RPMI7951 (cell line): ENCODE data around the gene DCUN1D1. TPM values are rescaled to one million over a fixed set of nuclear protein-coding genes. Genes with fewer than 3 reads are reported as not detected.
"Not testable (repeated sequence)": the region's sequence is repeated elsewhere in the genome, so short reads cannot be mapped to it uniquely, and the experiment has no call there.

Experiments used
- DNase-seq: peaks from one replicate; pipeline ENCODE4 v3.0.0-alpha.2; 2012; ENCODE audit warnings: low read depth
- total RNA-seq: library from RNA; depleted of rRNA; stranded (reverse); fragments of >200 nt; shearing (Covaris generic); gene quantifications from 2 replicates; pipeline ENCODE4 v1.2.3, GENCODE V29; 2014; rRNA removed

The DCUN1D1 gene
- total RNA-seq, result 33.1 and 36.8 TPM in 2 replicates

DNA sequence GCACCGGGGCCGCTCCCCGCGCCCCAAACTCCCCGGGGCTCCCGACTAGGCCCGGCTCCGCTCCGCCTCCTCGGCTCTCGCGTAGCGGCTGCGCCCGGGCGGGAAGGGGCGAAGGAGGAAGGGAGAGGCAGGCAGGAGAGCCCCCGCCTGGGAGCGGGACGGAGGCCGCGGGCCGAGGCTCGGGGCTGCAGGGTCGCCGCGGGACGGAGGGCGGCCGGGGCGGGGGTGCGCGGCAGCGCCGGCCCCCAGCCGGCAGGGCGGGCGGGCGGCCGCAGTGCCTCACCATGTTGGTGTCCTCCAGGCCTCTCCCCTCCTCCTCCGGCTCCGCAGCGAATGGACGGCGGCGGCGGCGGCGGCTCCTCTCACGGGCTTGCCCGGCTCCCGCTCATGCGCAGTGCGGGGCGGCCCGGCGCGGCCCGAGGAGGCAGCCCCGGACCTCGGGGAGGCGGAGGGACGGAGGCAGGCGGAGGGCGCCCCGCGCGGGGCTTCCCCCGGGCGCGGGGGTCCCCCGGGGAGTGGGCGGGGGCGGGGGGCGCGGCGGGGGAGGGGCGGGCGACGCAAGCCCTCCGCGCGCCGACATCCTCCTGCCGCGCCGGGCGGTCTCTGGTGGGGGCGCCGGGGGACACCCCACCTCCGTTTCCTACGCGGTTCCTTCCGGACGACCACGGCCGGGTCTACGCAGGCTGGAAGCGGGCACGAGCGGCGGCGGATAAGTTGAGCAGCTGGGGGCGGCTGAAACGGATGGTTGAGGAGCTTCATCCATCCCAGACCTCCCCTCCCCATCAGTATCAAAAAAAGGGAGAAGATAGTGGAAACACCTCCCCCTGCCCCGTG lies at the start of gene DCUN1D1:
DCUN1D1 (minus strand) TSS at position 335 of the 834 bp plus-strand sequence; CDS start at position 286, 49 bp downstream.
- DNase-seq, result peak; percentile 87

- no peak for DNase-seq
Observed at GRCh38 chr3:183028416-183028815, 48.1 kb upstream of the DCUN1D1 start.

GRCh38 chr3:183027276-183027675 lies 46.9 kb upstream of the DCUN1D1 start:
- DNase-seq, result no peak

- no peak for DNase-seq
Observed at GRCh38 chr3:183022936-183023516, 42.7 kb upstream of the DCUN1D1 start.

GRCh38 chr3:183018421-183019192 lies 38.3 kb upstream of the DCUN1D1 start:
- DNase-seq, result no peak

GRCh38 chr3:183015185-183015584 lies 34.8 kb upstream of the DCUN1D1 start:
- no peak for DNase-seq

- DNase-seq, result no peak
Observed at GRCh38 chr3:183013856-183014255, 33.5 kb upstream of the DCUN1D1 start.

DNA sequence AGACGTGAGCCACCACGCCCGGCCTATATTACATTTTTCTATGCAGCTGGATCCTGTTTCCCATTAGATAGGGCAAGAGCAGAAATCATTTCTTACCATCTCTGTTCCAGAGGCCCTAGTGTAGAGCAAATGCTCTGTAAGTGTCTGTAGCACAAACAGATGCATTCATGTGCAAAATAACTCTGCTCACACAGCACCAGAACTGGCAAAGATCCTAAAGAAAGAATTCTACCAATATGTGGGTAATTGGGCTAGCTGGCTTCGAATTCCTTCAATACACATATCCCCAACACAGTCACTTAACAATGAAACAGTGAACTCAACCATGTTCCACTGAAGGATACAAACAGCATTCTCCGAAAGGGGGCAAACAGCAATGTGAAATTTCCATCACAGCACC lies 32.7 kb upstream of the DCUN1D1 start:
- no peak for DNase-seq

GRCh38 chr3:183008800-183009199 lies 28.5 kb upstream of the DCUN1D1 start:
- no peak for DNase-seq

- no peak for DNase-seq
Observed at GRCh38 chr3:183008303-183008702, 28.0 kb upstream of the DCUN1D1 start.

DNA sequence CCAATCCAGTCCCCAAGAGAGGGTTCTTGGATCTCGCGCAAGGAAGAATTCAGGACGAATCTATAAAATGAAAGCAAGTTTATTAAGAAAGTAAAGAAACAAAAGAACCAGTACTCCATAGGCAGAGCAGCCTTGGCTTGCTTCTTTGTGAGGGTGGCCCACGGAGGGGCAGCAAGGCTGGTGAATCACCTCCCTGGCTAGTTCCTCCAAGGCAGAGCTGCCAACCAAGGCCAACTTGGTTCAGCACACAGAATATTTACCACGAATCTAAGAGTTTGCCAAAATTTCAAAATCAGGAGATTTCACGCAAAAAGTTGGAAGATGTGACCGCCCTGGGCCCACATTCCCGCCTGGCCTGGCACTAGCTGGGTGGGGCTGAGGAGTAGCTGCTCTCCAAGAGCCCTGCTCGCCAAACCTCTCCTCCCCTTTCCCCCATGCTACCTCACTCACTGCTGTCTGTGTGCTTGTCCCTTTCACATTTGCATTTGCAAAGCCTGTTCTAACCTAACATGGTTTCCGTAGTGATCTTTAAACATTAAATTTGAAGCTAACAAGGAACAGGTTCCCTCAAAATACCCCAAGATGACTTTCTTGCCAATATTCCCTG lies 26.2 kb upstream of the DCUN1D1 start:
- no peak for DNase-seq

DNA sequence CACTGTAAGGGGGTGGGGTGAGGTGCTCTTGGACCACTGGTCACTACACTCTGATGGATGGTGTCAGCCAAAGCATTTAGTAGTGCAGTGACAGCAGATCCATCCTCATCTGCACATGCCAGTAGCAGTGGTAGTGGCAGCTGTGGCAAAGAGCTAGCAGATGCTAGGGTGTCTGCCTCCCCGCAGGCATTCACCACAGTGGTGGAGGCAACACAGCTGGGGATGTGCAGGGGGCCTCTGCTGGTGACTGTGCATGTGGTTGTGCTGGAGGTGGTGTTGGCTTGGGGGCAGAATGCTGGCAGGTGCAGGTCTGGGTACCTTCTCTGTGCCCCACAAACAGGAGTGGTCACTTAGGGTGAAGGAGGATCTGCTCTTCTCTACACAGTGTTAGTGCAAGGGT lies 19.4 kb upstream of the DCUN1D1 start:
- no peak for DNase-seq

DNA sequence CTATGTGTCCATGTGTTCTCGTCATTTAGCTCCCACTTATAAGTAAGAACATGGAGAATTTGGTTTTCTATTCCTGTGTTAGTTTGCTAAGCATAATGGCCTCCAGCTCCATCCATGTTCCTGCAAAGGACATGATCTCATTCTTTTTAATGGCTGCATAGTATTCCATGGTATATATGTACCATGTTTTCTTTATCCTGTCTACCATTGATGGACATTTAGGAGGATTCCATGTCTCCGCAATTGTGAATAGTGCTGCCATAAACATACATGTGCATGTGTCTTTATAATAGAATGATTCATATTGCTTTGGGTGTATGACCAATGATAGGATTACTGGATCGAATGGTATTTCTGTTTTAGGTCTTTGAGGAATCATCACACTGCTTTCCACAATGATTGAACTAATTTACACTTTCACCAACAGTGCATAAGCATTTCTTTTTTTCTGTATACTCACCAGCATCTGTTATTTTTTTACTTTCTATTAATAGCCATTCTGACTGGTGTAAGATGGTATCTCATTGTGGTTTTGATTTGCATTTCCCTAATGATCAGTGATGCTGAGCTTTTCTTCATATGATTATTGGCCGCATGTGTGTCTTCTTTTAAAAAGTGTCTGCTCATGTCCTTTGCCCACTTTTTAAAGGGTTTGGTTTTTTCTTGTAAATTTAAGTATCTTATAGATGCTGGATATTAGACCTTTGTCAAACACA lies 13.3 kb upstream of the DCUN1D1 start:
- DNase-seq, result not testable (repeated sequence)

DNA sequence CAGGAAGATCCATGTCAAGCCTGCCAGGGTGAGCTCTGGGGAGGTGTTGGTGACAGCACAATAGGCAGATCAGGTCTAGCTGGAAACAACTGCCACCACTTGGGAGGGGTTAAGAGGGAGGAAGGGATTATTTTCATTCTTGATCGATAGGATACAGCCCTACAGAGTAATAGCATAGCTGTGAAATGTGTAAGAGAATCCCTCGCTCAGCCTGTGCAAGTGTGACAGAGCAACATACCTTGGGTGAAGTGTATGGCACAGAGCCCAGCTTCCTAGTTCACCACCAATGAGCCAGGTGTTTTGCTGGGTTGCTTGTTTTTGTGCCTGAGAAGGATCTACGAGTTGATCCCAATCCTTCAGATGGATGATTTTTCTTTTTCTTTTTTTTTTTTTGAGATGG lies 9.2 kb upstream of the DCUN1D1 start:
- DNase-seq, result no peak

GRCh38 chr3:182986021-182986420 lies 5.7 kb upstream of the DCUN1D1 start:
- no peak for DNase-seq

DNA sequence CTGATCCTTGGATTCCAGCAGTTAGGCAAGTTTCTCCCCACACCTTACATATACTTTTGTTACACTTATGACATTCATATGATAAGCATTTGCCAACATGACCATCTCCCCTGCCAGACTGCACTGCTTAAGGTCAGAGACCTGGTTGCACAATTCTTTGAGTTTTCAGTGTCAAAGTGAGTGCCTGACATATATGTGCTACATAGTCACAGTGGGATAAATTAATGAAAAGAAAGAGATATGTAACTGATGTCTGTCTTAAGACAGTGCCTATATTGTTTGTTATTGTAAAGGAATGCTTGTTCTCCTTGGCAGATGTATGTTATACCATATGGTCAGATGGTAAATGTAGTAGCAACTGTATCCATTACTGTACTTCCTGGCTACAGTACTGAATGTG lies 3.5 kb upstream of the DCUN1D1 start:
- no peak for DNase-seq

GRCh38 chr3:182981038-182981380 lies 671 bp upstream of the DCUN1D1 start:
- no peak for DNase-seq

DNA sequence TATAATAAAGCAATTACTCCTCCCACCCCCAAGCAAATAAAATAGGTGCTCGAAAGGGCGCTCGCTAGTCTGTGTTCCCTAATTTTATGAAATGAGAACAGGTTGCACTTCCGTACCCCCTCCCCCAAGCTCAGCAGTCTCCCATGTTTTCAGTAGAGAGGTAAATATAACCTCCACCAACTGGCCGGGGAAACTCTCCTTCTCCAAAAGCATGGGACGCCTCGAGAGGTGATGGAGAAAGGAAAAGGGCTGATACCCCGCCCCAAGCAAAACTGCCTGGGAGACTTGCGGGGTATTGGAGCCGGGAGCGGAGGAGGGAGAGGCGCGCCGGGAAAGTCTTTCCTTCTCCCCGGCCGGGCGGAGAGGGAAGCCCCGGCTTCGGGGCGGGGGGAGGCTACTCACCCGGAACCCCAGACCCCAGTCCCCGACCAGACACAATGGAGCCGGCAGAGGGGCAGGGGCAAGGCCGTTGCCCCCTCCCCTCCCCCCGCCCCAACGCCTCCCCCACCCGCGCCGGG lies 605 bp downstream of the DCUN1D1 start:
- peak; percentile 33 for DNase-seq

DNA sequence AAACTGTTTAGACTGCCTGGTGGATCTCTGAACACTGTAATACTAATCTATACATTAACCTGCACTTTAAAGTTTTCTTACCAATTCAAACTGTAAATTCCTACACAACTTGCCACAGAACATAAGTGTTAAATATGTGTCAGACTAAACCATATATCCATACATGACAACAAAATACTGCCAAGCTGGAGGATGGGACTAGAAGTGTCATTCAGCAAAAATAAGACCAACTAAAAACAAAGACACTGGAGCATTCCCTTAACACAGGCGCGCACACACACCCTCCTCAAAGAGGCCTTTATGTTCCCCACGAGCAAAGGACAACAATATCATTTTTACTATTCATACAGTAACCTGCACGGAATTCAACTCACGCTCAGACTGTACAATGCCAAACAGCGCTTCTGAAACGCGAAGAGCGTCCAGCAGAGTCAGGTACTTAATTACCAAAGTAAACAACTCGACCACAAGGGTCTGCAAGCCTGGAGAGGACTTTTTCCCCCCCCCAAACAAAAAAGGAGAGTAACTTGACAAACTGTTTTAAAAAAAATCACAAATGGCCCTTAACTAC lies 1.1 kb downstream of the DCUN1D1 start:
- DNase-seq, result no peak

GRCh38 chr3:182978387-182978786 lies 2.0 kb downstream of the DCUN1D1 start:
- DNase-seq, result no peak

- no peak for DNase-seq
Observed at GRCh38 chr3:182973047-182973446, 7.3 kb downstream of the DCUN1D1 start.
